NAMALWA (cell line): Measurements from ENCODE around the gene DNAJC25.
"Not testable (repeated sequence)": the region's sequence is repeated elsewhere in the genome, so short reads cannot be mapped to it uniquely, and the experiment has no call there.

Source experiments
- DNase-seq: peaks from one replicate; pipeline ENCODE4 v3.0.0-alpha.2; 2015; ENCODE audit warnings: low spot score

DNAJC25 gene

GRCh38 chr9:111631214-111631971, at the start of gene DNAJC25:
TSS of gene DNAJC25 (plus strand) at chr9:111631334. CDS start at chr9:111631408, 74 bp downstream.
- peak; percentile 99 for DNase-seq

- no peak for DNase-seq
Observed at GRCh38 chr9:111582888-111583287, 48.2 kb upstream of the DNAJC25 start.

- no peak for DNase-seq
Observed at GRCh38 chr9:111586378-111586777, 44.8 kb upstream of the DNAJC25 start.

- no peak for DNase-seq
Observed at GRCh38 chr9:111588846-111589245, 42.3 kb upstream of the DNAJC25 start.

- peak; percentile 72 for DNase-seq
Observed at GRCh38 chr9:111597852-111598732, 33.0 kb upstream of the DNAJC25 start.

- DNase-seq: no peak
Observed at GRCh38 chr9:111598733-111599091, 32.4 kb upstream of the DNAJC25 start.

GRCh38 chr9:111599092-111599954, 31.8 kb upstream of the DNAJC25 start, which contains the start of gene PTGR1:
TSS of gene PTGR1 (minus strand) at chr9:111599647. CDS start at chr9:111597422, 2,225 bp downstream.
- no peak for DNase-seq

- no peak for DNase-seq
Observed at GRCh38 chr9:111599955-111600343, 31.2 kb upstream of the DNAJC25 start.

GRCh38 chr9:111601237-111602018, 29.7 kb upstream of the DNAJC25 start:
- DNase-seq: no peak

GRCh38 chr9:111603041-111603440, 28.1 kb upstream of the DNAJC25 start:
- no peak for DNase-seq

- DNase-seq: no peak
Observed at GRCh38 chr9:111604054-111604615, 27.0 kb upstream of the DNAJC25 start.

GRCh38 chr9:111605041-111605559, 26.0 kb upstream of the DNAJC25 start:
- no peak for DNase-seq

- no peak for DNase-seq
Observed at GRCh38 chr9:111610149-111610548, 21.0 kb upstream of the DNAJC25 start.

- DNase-seq: no peak
Observed at GRCh38 chr9:111610845-111611244, 20.3 kb upstream of the DNAJC25 start.

- DNase-seq: no peak
Observed at GRCh38 chr9:111613436-111614040, 17.6 kb upstream of the DNAJC25 start.

- no peak for DNase-seq
Observed at GRCh38 chr9:111615928-111616327, 15.2 kb upstream of the DNAJC25 start.

- not testable (repeated sequence) for DNase-seq
Observed at GRCh38 chr9:111617349-111617748, 13.8 kb upstream of the DNAJC25 start.

GRCh38 chr9:111621895-111622480, 9.1 kb upstream of the DNAJC25 start:
- DNase-seq: peak; percentile 38

- no peak for DNase-seq
Observed at GRCh38 chr9:111622626-111623025, 8.5 kb upstream of the DNAJC25 start.
